Suprapubic skin (tissue), 4 donors: ENCODE measurements around the gene GPATCH1. TPM values are rescaled to one million over a fixed set of nuclear protein-coding genes. Genes with fewer than 3 reads are reported as not detected.
A peak's percentile ranks its signal among the peaks of the same experiment; 100 is the strongest.

Source experiments
- DNase-seq, 2 donors: peaks; one replicate each; pipeline ENCODE4 v3.0.0-alpha.2; 2019; ENCODE audit warnings: low spot score in 2 of 2
- H3K27ac ChIP-seq: fragments of 200-600 bp; sonication (generic); one replicate; pipeline ENCODE4 v1.5.1; 2019
- H3K27me3 ChIP-seq: fragments of 200-600 bp; sonication (generic); one replicate; pipeline ENCODE4 v1.5.1; 2019
- H3K36me3 ChIP-seq: fragments of 200-600 bp; sonication (generic); one replicate; pipeline ENCODE4 v1.5.1; 2019
- H3K4me1 ChIP-seq: fragments of 200-600 bp; sonication (generic); one replicate; pipeline ENCODE4 v1.5.1; 2019
- H3K4me3 ChIP-seq: fragments of 200-600 bp; sonication (generic); one replicate; pipeline ENCODE4 v1.5.1; 2019; ENCODE audit warnings: mild to moderate bottlenecking
- H3K9me3 ChIP-seq: fragments of 200-600 bp; sonication (generic); one replicate; pipeline ENCODE4 v1.5.1; 2019
- CTCF ChIP-seq, 2 donors: fragments of 200-600 bp in 1 of 2; fragments of 450-650 bp in 1 of 2; sonication (generic) in 1 of 2; IDR thresholded peaks; one replicate each; pipeline ENCODE4 v1.5.1; 2016 to 2019; ENCODE audit warnings: antibody characterized with exemption in 2 of 2, mild to moderate bottlenecking in 1 of 2, moderate library complexity in 1 of 2
- EP300 ChIP-seq: sonication (generic); formaldehyde crosslinking; IDR thresholded peaks from one replicate; pipeline ENCODE4 v1.6.1; 2017; ENCODE audit warnings: antibody characterized with exemption
- POLR2A ChIP-seq, 2 donors: fragments of 450-650 bp; IDR thresholded peaks; one replicate each; pipeline ENCODE4 v1.6.1; 2017; ENCODE audit warnings: antibody characterized with exemption in 2 of 2, mild to moderate bottlenecking in 2 of 2, moderate library complexity in 2 of 2
- POLR2AphosphoS5 ChIP-seq, 3 donors: sonication (generic); formaldehyde crosslinking; IDR thresholded peaks; one replicate each; pipeline ENCODE4 v1.6.1; 2017; ENCODE audit warnings: antibody characterized with exemption in 3 of 3
- WGBS: methylation state at CpG from one replicate; pipeline ENCODE4 v1.1.5; 2018; 5-methylcytosine and 5-hydroxymethylcytosine counted together
- total RNA-seq, 4 donors: library from RNA; depleted of rRNA; stranded (reverse); fragments of >200 nt; gene quantifications; one replicate each; pipeline ENCODE4 v1.1.0, GENCODE V29; 2016

GPATCH1 gene
- total RNA-seq, 4 donors from 2014 or later: 8.0 to 29.3 (median 14.3) TPM

DNA sequence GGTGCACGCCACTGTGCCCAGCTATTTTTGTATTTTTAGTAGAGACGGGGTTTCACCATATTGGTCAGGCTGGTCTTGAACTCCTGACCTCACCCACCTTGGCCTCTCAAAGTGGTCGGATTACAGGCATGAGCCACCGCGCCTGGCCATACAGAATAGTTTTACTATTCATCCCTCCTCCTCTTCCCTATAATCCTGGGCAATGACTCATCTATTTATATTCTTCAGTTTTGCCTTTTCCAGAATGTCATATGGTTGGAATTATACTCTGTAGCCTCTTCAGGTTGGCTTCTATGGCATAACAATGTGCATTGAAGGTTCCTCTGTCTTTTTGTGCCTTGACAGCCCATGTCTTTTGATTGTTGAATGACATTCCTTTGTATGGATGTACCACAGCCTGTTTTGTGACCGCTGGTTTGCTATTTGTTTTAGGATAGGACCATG lies 91.0 kb downstream of the GPATCH1 start:
- 81% methylated on average over 6 of the region's 6 CpGs for WGBS
- no peak for TF ChIP-seq CTCF (IDR thresholded peaks at IDR 0.05)
- TF ChIP-seq EP300: no peak
- TF ChIP-seq POLR2AphosphoS5 (IDR thresholded peaks at IDR 0.05): no peak
- no peak for TF ChIP-seq POLR2A (IDR thresholded peaks at IDR 0.05)
- H3K27me3 ChIP-seq: no peaks in the 10 kb centered on the region
- H3K9me3 ChIP-seq: no peaks in the 10 kb centered on the region
- no peaks in the 10 kb centered on the region for H3K36me3 ChIP-seq
- peaks cover 10% of the 10 kb centered on the region for H3K4me1 ChIP-seq
- no peak overlapping the region for H3K4me3 ChIP-seq
- no peak overlapping the region for H3K27ac ChIP-seq
- no peak for DNase-seq

DNA sequence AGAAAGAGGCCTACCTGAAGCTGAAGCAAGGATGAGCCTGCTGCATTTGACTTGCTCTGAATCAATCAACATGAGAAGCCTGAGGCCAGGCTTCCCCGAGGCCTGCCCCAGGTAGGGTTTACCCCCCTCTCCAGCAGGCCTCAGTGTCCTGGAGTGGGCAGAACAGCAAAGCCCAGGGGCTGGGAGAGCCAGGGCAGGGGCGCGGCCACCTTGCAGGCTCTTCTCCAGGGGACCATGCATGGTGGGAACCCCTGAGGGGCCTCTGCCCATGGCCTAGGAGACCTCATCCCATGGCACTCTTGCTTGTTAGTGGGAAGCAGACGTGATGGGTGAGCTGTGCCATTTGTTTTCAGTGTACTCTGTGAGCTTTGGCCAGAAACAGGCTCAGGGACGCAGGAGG lies 93.2 kb downstream of the GPATCH1 start:
- H3K27me3 ChIP-seq: no peaks in the 10 kb centered on the region
- H3K36me3 ChIP-seq: no peaks in the 10 kb centered on the region
- TF ChIP-seq POLR2AphosphoS5 (IDR thresholded peaks at IDR 0.05) (no peak), CTCF (IDR thresholded peaks at IDR 0.05) (no peak), EP300 (no peak), POLR2A (IDR thresholded peaks at IDR 0.05) (no peak)
- H3K27ac ChIP-seq: no peak overlapping the region
- peaks cover 22% of the 10 kb centered on the region for H3K4me1 ChIP-seq
- WGBS: 100% methylated on average over 1 of the region's 5 CpGs
- no peak for DNase-seq
- no peaks in the 10 kb centered on the region for H3K9me3 ChIP-seq
- no peak overlapping the region for H3K4me3 ChIP-seq

DNA sequence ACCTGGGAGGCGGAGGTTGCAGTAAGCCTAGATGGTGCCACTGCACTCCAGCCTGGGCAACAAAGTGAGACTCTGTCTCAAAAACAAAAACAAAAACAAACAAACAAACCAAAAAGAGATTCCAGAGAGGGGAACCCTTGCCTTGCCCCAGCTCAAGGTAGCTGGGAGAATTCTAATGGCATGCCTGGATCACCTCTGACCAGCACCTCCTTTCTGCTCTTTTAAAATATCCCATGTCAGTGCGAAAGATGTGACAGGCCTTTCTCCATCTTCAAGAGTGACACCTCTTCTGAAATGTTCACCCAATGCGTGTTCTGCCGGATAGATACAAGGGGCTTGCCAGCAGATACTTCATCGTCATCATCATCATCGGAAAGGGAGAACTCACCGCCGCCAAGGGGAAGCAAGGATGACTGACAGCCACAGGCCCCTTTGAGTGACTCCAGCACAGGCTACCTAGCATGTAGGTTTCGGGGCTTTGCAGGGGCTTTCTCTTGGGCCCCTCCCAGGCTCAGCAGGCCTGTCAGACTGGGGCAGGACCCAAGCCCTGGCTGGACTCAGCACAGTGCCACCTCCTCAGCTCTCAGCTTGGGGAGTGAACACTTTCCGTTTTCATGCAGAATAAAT lies 94.3 kb downstream of the GPATCH1 start:
- Histone ChIP-seq H3K9me3 (no peaks in the 10 kb centered on the region), H3K36me3 (no peaks in the 10 kb centered on the region), H3K4me3 (no peak overlapping the region), H3K4me1 (peaks cover 22% of the 10 kb centered on the region), H3K27ac (no peak overlapping the region), H3K27me3 (no peaks in the 10 kb centered on the region)
- no peak for DNase-seq
- TF ChIP-seq EP300 (no peak), POLR2A (IDR thresholded peaks at IDR 0.05) (no peak), POLR2AphosphoS5 (IDR thresholded peaks at IDR 0.05) (no peak), CTCF (IDR thresholded peaks at IDR 0.05) (no peak)
- WGBS: 90% methylated on average over 10 of the region's 10 CpGs

DNA sequence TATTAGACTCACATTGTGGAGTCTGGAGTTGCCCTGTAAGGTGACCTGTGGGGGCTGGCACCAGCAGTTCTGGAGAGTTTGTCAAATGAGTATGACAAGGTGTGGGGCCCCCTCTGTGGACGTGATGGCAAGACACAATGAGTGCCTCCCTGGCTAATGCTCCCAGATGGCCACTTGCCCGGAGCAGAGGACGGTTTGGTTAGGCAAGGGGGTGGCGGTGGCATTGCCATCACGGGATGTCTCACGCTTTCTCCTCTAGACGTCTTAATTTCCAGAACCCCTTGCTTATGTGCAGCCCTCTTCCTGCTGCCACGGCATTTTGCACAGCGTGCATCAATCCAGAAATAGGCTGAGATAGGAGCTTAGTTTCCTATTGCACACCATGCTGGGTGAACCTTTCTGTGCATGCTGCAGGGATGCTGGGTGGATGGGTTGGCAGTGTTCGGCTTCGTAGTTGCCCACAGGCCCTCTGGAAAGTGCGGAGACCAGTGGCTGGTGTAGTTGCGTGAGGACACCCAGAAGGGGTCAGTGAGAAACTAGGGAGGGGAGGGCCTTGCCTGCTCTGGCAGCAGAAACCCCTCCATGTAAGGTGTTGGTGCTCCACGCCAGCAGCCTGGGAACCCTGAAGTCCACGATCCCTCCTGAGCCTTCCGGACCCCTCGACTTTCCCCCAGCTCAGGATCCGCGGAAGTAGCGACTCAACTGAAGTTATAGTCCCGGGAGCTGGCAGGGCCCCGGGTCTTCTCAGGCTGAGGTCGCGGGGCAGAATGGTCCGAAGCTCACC lies 95.1 kb downstream of the GPATCH1 start:
- DNase-seq: no peak
- 15% methylated on average over 10 of the region's 25 CpGs for WGBS
- Histone ChIP-seq H3K9me3 (no peaks in the 10 kb centered on the region), H3K27me3 (no peaks in the 10 kb centered on the region), H3K4me3 (peak overlapping the region; percentile 65), H3K27ac (peak overlapping the region; percentile 84), H3K36me3 (no peaks in the 10 kb centered on the region), H3K4me1 (peaks cover 22% of the 10 kb centered on the region)
- TF ChIP-seq CTCF (IDR thresholded peaks at IDR 0.05): no peak
- TF ChIP-seq POLR2AphosphoS5 (IDR thresholded peaks at IDR 0.05): no peak
- no peak for TF ChIP-seq EP300
- TF ChIP-seq POLR2A (IDR thresholded peaks at IDR 0.05): no peak

GRCh38 chr19:33176670-33177416 lies 95.9 kb downstream of the GPATCH1 start:
- peak; percentile 98 for DNase-seq
- no peaks in the 10 kb centered on the region for H3K27me3 ChIP-seq
- under 1% methylated on average over 36 of the region's 65 CpGs for WGBS
- H3K36me3 ChIP-seq: no peaks in the 10 kb centered on the region
- peak overlapping the region; percentile 65 for H3K4me3 ChIP-seq
- TF ChIP-seq POLR2A (IDR thresholded peaks at IDR 0.05) (peak in 1 of 2 donors; percentile 18), POLR2AphosphoS5 (IDR thresholded peaks at IDR 0.05) (peak; percentile 49 to 93 (median 64)), CTCF (IDR thresholded peaks at IDR 0.05) (no peak), EP300 (no peak)
- H3K27ac ChIP-seq: peak overlapping the region; percentile 84
- H3K9me3 ChIP-seq: no peaks in the 10 kb centered on the region
- H3K4me1 ChIP-seq: peaks cover 22% of the 10 kb centered on the region
